OCI-LY7 (cell line): ENCODE measurements around the gene DGAT2. TPM values are rescaled to one million over a fixed set of nuclear protein-coding genes. Genes with fewer than 3 reads are reported as not detected.

Source experiments
- BruUV-seq: library from RNA; stranded (reverse); fragments of 400-500 nt; replicated peaks from 2 replicates; lab custom pipeline; 2021; lab: Mats Ljungman, UMichigan
- CTCF ChIA-PET: fragments of 300-600 bp; sonication (Branson Sonifier 250); formaldehyde crosslinking; loops from one replicate; lab custom pipeline; 2022; ENCODE audit warnings: antibody characterized with exemption; ENCODE audit not compliant: unreplicated experiment; lab: Charles Lee
- POLR2A ChIA-PET: fragments of 300-600 bp; sonication (Branson Sonifier 250); formaldehyde crosslinking; loops from one replicate; lab custom pipeline; 2022; ENCODE audit warnings: antibody characterized with exemption; lab: Charles Lee
- DNase-seq: peaks from one replicate; pipeline ENCODE4 v3.0.0-alpha.2; 2015; ENCODE audit warnings: low spot score
- H2AFZ ChIP-seq: fragments of 200-600 bp; sonication (generic), shearing (Covaris generic); 2 replicates; pipeline ENCODE4 v1.6.1; 2014; ENCODE audit warnings: mild to moderate bottlenecking, antibody characterized with exemption, low read length, moderate library complexity
- H3K27ac ChIP-seq: fragments of 200-600 bp; sonication (generic); 2 replicates; pipeline ENCODE4 v1.5.1; 2014; ENCODE audit warnings: mixed run types, low read depth, mild to moderate bottlenecking, moderate library complexity, low read length, inconsistent platforms; ENCODE audit not compliant: poor library complexity, severe bottlenecking
- H3K36me3 ChIP-seq: fragments of 200-600 bp; sonication (generic); 2 replicates; pipeline ENCODE4 v1.6.1; 2014; ENCODE audit warnings: mild to moderate bottlenecking, antibody characterized with exemption, low read length, moderate library complexity, mixed read lengths; ENCODE audit not compliant: insufficient read depth
- H3K4me1 ChIP-seq: fragments of 200-600 bp; sonication (generic); 2 replicates; pipeline ENCODE4 v1.5.1; 2014; ENCODE audit warnings: mild to moderate bottlenecking, low read length; ENCODE audit not compliant: insufficient read depth, poor library complexity, severe bottlenecking
- H3K4me2 ChIP-seq: fragments of 200-600 bp; sonication (generic); 2 replicates; pipeline ENCODE4 v1.6.1; 2014; ENCODE audit warnings: mild to moderate bottlenecking, low read length
- H3K4me3 ChIP-seq: fragments of 200-600 bp; sonication (generic); 2 replicates; pipeline ENCODE4 v1.5.1; 2014; ENCODE audit warnings: mild to moderate bottlenecking, low read depth, low read length; ENCODE audit not compliant: poor library complexity, severe bottlenecking
- H3K79me2 ChIP-seq: fragments of 200-600 bp; sonication (generic); 2 replicates; pipeline ENCODE4 v1.6.1; 2016; ENCODE audit warnings: low read depth, mild to moderate bottlenecking, low read length, moderate library complexity, mixed read lengths; ENCODE audit not compliant: insufficient read depth
- H3K9me2 ChIP-seq: fragments of 200-600 bp; sonication (generic); 2 replicates; pipeline ENCODE4 v1.6.1; 2016; ENCODE audit warnings: mild to moderate bottlenecking, low read length, mixed read lengths; ENCODE audit not compliant: insufficient read depth
- H3K9me3 ChIP-seq: fragments of 200-600 bp; sonication (generic); 2 replicates; pipeline ENCODE4 v1.6.1; 2014; ENCODE audit warnings: mild to moderate bottlenecking, mixed run types, low read length, mixed read lengths
- H4K20me1 ChIP-seq: fragments of 200-600 bp; sonication (generic); 2 replicates; pipeline ENCODE4 v1.6.1; 2014; ENCODE audit warnings: mild to moderate bottlenecking, antibody characterized with exemption, low read length, moderate library complexity, mixed read lengths; ENCODE audit not compliant: insufficient read depth
- EZH2phosphoT487 ChIP-seq: fragments of 200-600 bp; sonication (generic); IDR thresholded peaks from 2 replicates; pipeline ENCODE4 v1.6.1; 2018; ENCODE audit warnings: low read depth, borderline replicate concordance, mild to moderate bottlenecking, mixed run types, antibody characterized with exemption, low read length, moderate library complexity, mixed read lengths
- intact Hi-C: fragments of 100-400 bp; cut with micrococcal nuclease; formaldehyde crosslinking; loops from one replicate; pipeline ENCODE4 v1.10.0; 2022; ENCODE audit not compliant: unreplicated experiment
- total RNA-seq, 2 experiments: library from RNA; depleted of rRNA in 1 of 2; stranded (reverse); fragments of >200 nt in 1 of 2; shearing (Covaris generic) in 1 of 2; gene quantifications; 2 replicates each; pipeline ENCODE4 v1.2.3, GENCODE V29; 2014 to 2022
- TF ChIP-seq, protein P1 (sequence below): fragments of 200-600 bp; sonication (generic); conservative IDR thresholded peaks from 2 replicates; pipeline ENCODE4 v1.5.1; 2014; ENCODE audit warnings: mild to moderate bottlenecking, antibody characterized with exemption, low read length, moderate library complexity, mixed read lengths

The DGAT2 gene
- total RNA-seq, 2 experiments from 2014 or later = 5.6 to 6.5 TPM

DNA sequence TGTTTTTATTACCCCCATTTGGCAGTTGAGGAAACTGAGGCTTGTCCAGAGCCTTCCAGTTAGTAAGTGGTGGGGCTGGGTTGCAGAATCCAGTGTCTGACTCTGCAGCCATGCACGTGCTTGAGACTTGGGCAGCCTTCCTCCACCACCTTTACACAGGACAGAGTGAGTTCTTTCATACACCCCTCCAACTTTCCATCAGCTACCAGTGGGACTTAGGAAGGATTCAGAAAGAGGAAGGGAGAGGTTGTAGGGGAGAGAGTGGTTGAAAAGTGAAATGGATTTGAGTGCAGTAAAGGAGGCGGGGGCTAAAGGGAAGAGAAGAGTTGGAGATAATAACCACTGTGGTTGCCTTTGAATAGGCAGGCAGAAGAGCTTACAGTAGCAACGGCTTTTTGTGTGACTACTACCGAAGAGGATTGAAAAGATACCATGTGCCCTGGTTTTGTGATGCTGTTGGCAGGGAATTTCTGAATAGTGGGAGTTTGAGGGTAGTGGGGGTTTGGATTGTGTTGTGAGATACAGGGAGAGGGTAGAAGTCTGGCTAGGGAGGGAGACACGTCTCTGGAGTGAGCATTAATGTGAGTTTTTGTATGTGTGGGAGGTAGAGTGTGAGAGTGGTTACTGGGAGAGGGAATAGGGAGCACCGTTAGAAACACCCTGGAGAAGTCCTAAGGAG, 48.1 kb downstream of the DGAT2 start:
- H3K79me2 ChIP-seq = peaks cover 63% of the 10 kb centered on the region
- peaks cover 22% of the 10 kb centered on the region for H3K36me3 ChIP-seq
- H3K4me2 ChIP-seq = peak overlapping the region; percentile 81
- peak overlapping the region; percentile 92 for H3K4me3 ChIP-seq
- POLR2A ChIA-PET = interaction anchor here (0.6 to 1.6 kb wide), 4 partner anchors 9 to 51 kb away, joined by 3 to 8 read pairs (median 4); no protein-coding TSS in a partner anchor
- no TSS peak for BruUV-seq
- H3K4me1 ChIP-seq = peaks cover 59% of the 10 kb centered on the region
- H3K9me3 ChIP-seq = no peaks in the 10 kb centered on the region; the same call in 1 of the 2 replicates
- TF ChIP-seq, protein P1, sequence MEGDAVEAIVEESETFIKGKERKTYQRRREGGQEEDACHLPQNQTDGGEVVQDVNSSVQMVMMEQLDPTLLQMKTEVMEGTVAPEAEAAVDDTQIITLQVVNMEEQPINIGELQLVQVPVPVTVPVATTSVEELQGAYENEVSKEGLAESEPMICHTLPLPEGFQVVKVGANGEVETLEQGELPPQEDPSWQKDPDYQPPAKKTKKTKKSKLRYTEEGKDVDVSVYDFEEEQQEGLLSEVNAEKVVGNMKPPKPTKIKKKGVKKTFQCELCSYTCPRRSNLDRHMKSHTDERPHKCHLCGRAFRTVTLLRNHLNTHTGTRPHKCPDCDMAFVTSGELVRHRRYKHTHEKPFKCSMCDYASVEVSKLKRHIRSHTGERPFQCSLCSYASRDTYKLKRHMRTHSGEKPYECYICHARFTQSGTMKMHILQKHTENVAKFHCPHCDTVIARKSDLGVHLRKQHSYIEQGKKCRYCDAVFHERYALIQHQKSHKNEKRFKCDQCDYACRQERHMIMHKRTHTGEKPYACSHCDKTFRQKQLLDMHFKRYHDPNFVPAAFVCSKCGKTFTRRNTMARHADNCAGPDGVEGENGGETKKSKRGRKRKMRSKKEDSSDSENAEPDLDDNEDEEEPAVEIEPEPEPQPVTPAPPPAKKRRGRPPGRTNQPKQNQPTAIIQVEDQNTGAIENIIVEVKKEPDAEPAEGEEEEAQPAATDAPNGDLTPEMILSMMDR = no peak
- TF ChIP-seq EZH2phosphoT487 = no peak
- CTCF ChIA-PET = interaction anchor here (0.6 to 1.0 kb wide), 2 partner anchors 20 to 292 kb away, joined by 3 read pairs; no protein-coding TSS in a partner anchor
- H3K9me2 ChIP-seq = no peaks in the 10 kb centered on the region
- intact Hi-C loops = loop anchor here (2.0 kb wide), 1 partner anchor 50 kb away; no protein-coding TSS in a partner anchor
- peak; percentile 44 for DNase-seq
- H4K20me1 ChIP-seq = no peaks in the 10 kb centered on the region
- peak overlapping the region; percentile 82 for H3K27ac ChIP-seq
- no peak overlapping the region; the same call in 1 of the 2 replicates for H2AFZ ChIP-seq

DNA sequence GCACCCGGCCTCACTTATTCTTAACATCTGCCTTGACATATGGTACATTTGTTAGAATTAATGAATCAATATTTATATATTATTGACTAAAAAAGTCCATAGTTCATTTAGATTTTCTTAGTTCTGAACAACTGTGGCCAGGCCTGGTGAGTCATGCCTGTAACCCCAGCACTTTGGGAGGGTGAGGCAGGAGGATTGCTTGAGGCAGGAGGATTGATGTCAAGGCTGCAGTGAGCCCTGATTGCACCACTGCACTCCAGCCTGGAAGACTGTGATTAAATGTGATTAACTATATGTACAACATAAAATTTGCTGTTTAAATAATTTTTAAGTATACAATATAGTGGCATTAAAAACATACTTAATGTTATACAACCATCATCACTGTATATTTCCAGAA, 52.1 kb downstream of the DGAT2 start:
- H3K36me3 ChIP-seq = peaks cover 48% of the 10 kb centered on the region
- peaks cover 15% of the 10 kb centered on the region; the same call in 1 of the 2 replicates for H3K9me3 ChIP-seq
- ChIA-PET CTCF (no interaction called here), POLR2A (interaction anchor here (5.4 kb wide), 1 partner anchor 11 kb away, joined by 17 read pairs; no protein-coding TSS in a partner anchor)
- intact Hi-C loops = no loop called here
- DNase-seq = no peak
- H3K79me2 ChIP-seq = peaks cover 93% of the 10 kb centered on the region
- H3K4me1 ChIP-seq = peaks cover 72% of the 10 kb centered on the region
- peak overlapping the region; percentile 45 for H3K27ac ChIP-seq
- no peaks in the 10 kb centered on the region for H4K20me1 ChIP-seq
- H3K9me2 ChIP-seq = no peaks in the 10 kb centered on the region
- no peak overlapping the region for H3K4me3 ChIP-seq
- TF ChIP-seq EZH2phosphoT487 = no peak
- TF ChIP-seq, protein P1 = no peak
- H2AFZ ChIP-seq = no peak overlapping the region
- BruUV-seq = no TSS peak
- no peak overlapping the region for H3K4me2 ChIP-seq

DNA sequence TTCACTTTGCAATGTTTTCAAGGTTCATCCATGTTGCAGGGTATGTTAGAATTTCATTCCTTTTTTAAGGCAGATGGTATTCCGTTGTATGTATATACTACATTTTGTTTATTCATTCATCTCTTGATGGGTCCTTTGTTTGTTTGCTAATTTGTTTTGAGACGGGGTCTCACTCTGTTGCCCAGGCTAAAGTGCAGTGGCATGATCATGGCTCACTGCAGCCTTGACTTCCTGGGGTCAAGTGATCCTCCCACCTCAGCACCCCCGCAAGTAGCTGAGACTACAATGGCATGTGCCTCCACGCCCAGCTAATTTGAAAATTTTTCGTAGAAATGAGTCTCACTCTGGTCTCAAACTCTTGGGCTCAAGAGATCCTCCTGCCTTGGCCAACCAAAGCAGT, 52.6 kb downstream of the DGAT2 start:
- no peak for DNase-seq
- Histone ChIP-seq H3K4me2 (no peak overlapping the region), H3K79me2 (peaks cover 93% of the 10 kb centered on the region), H3K36me3 (peaks cover 53% of the 10 kb centered on the region), H4K20me1 (no peaks in the 10 kb centered on the region), H3K4me1 (peaks cover 77% of the 10 kb centered on the region), H3K27ac (peak overlapping the region; percentile 45), H3K9me2 (no peaks in the 10 kb centered on the region), H3K4me3 (no peak overlapping the region), H2AFZ (no peak overlapping the region), H3K9me3 (peaks cover 15% of the 10 kb centered on the region; the same call in 1 of the 2 replicates)
- ChIA-PET CTCF (no interaction called here), POLR2A (interaction anchor here (5.4 kb wide), 1 partner anchor 11 kb away, joined by 17 read pairs; no protein-coding TSS in a partner anchor)
- TF ChIP-seq EZH2phosphoT487 = no peak
- TF ChIP-seq, protein P1 = no peak
- intact Hi-C loops = no loop called here
- BruUV-seq = no TSS peak
